K562 (cell line): Measurements from ENCODE around the gene NR2F2.

Experiments
- CTCF ChIP-seq, 3 experiments: IDR thresholded peaks in 2 of 3; conservative IDR thresholded peaks in 1 of 3; 2 replicates each; pipeline ENCODE4 v1.5.1; 2011 to 2012; ENCODE audit warnings: low read length in 3 of 3, mild to moderate bottlenecking in 3 of 3, control low read depth in 2 of 3, improper control_type of control experiment in 1 of 3, inconsistent platforms in 1 of 3, low read depth in 1 of 3, mixed read lengths in 1 of 3, moderate library complexity in 1 of 3; ENCODE audit not compliant: insufficient read depth in 2 of 3
- POLR2A ChIP-seq: fragments of 450-650 bp; conservative IDR thresholded peaks from 2 replicates; pipeline ENCODE4 v1.6.1; 2016

- TF ChIP-seq POLR2A = 0 out of 2 replicates have a peak, but pooled peaks have one; percentile 39
- 0 out of 6 replicates have a peak, but pooled peaks of 1 of the 3 experiments have one; percentile 14 for TF ChIP-seq CTCF (IDR thresholded peaks at IDR 0.05 in 2 of 3, conservative IDR thresholded peaks at IDR 0.05 in 1 of 3; ENCODE audit: insufficient read depth in 2 of 3, low read depth in 1 of 3, low read length in 3 of 3)
Measured at GRCh38 chr15:96353930-96354730, 23.6 kb downstream of the NR2F2 start.
